Hepatocyte (in vitro differentiated cells): ENCODE data around the gene ENPP7. TPM values are rescaled to one million over a fixed set of nuclear protein-coding genes. Genes with fewer than 3 reads are reported as not detected.

Source experiments
- DNase-seq: peaks from one replicate; pipeline ENCODE4 v3.0.0-alpha.2; 2016; ENCODE audit warnings: low spot score
- H2AFZ ChIP-seq: fragments of 200-600 bp; sonication (generic); 2 replicates; pipeline ENCODE4 v1.6.0; 2016; ENCODE audit warnings: antibody characterized with exemption, mild to moderate bottlenecking
- H3K27ac ChIP-seq: fragments of 200-600 bp; sonication (generic); 2 replicates; pipeline ENCODE4 v1.5.1; 2016; ENCODE audit warnings: mild to moderate bottlenecking
- H3K27me3 ChIP-seq: fragments of 200-600 bp; sonication (generic); 2 replicates; pipeline ENCODE4 v1.6.1; 2016
- H3K36me3 ChIP-seq: fragments of 200-600 bp; sonication (generic); replicated peaks from 2 replicates; pipeline ENCODE4 v1.5.1; 2016; ENCODE audit warnings: low read depth; ENCODE audit not compliant: insufficient read depth
- H3K4me1 ChIP-seq: fragments of 200-600 bp; sonication (generic); 2 replicates; pipeline ENCODE4 v1.5.1; 2016; ENCODE audit warnings: mild to moderate bottlenecking, moderate library complexity; ENCODE audit not compliant: insufficient read depth
- H3K4me2 ChIP-seq: fragments of 200-600 bp; sonication (generic); 2 replicates; pipeline ENCODE4 v1.6.0; 2016
- H3K4me3 ChIP-seq: fragments of 200-600 bp; sonication (generic); 2 replicates; pipeline ENCODE4 v1.5.1; 2016; ENCODE audit warnings: mild to moderate bottlenecking
- H3K79me2 ChIP-seq: fragments of 200-600 bp; sonication (generic); 2 replicates; pipeline ENCODE4 v1.6.0; 2017; ENCODE audit warnings: mild to moderate bottlenecking
- H3K9me2 ChIP-seq: fragments of 200-600 bp; sonication (generic); replicated peaks from 2 replicates; pipeline ENCODE4 v1.6.0; 2017; ENCODE audit warnings: mild to moderate bottlenecking; ENCODE audit not compliant: insufficient read depth
- H3K9me3 ChIP-seq: fragments of 200-600 bp; sonication (generic); 2 replicates; pipeline ENCODE4 v1.5.1; 2016; ENCODE audit warnings: low read depth, mild to moderate bottlenecking
- H4K20me1 ChIP-seq: fragments of 200-600 bp; sonication (generic); 2 replicates; pipeline ENCODE4 v1.6.0; 2016; ENCODE audit warnings: mild to moderate bottlenecking; ENCODE audit not compliant: insufficient read depth, poor library complexity, severe bottlenecking
- EZH2 ChIP-seq: fragments of 200-600 bp; sonication (generic); IDR thresholded peaks from 2 replicates; pipeline ENCODE4 v1.6.1; 2016; ENCODE audit warnings: antibody characterized with exemption, mild to moderate bottlenecking, borderline replicate concordance
- EZH2phosphoT487 ChIP-seq: fragments of 200-600 bp; sonication (generic); IDR thresholded peaks from one replicate; pipeline ENCODE4 v1.6.1; 2018; ENCODE audit warnings: antibody characterized with exemption, mild to moderate bottlenecking, low read depth, moderate library complexity; ENCODE audit not compliant: unreplicated experiment, severe bottlenecking
- WGBS: methylation state at CpG from one replicate; pipeline ENCODE4 v1.1.6; 2016; ENCODE audit warnings: low lambda C conversion rate; ENCODE audit errors: missing lambda C conversion rate; 5-methylcytosine and 5-hydroxymethylcytosine counted together
- polyA plus RNA-seq: library from polyadenylated mRNA; unstranded; fragments of >200 nt; fragmentation: Nextera tagmentation; extraction: Ambion mirVana; gene quantifications from 2 replicates; pipeline ENCODE4 v1.2.1, GENCODE V29; 2016
- total RNA-seq: library from RNA; depleted of rRNA; stranded (reverse); fragments of >200 nt; gene quantifications from 2 replicates; pipeline ENCODE4 v1.2.3, GENCODE V29; 2014
- TF ChIP-seq, protein P1 (sequence below): fragments of 200-600 bp; sonication (generic); IDR thresholded peaks from 2 replicates; pipeline ENCODE4 v1.5.1; 2016; ENCODE audit warnings: antibody characterized with exemption, mild to moderate bottlenecking; ENCODE audit not compliant: poor library complexity

ENPP7 gene
- total and polyA plus RNA-seq, 2 experiments from 2014 or later, result 22.2 to 30.2 TPM

DNA sequence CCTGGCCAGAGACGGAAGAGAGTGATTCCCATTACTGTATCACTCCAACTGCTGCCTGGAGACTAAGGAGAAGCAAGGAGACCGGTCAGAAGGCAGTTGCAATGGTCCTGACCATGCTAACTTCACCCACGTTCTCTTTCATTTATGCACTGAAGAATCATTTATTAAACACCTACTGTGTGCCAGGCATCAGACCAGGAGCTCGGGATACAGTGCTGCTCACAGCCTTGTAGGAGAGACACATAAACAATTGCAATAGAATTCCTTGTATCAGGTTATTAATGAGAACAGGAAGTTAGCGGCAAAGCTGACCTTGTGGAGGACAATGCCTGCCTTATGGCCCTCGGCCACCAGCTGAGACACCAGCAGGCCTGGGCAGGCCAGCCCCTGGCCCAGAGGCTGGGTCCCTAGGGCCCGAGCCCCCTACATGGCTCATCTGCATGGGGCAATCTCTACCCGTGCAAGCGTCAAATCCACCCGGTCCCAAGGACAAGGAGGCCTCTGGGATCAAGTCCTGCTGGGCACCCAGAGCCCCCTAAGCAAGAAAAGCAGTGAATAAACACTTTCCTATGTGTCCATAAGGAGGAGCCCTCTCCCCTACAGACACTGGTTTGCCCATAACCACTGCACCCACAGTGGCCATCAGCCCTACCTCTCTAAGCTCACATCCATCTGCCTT, 8.6 kb upstream of the ENPP7 start:
- TF ChIP-seq EZH2 (no peak), EZH2phosphoT487 (no peak)
- TF ChIP-seq, protein P1, sequence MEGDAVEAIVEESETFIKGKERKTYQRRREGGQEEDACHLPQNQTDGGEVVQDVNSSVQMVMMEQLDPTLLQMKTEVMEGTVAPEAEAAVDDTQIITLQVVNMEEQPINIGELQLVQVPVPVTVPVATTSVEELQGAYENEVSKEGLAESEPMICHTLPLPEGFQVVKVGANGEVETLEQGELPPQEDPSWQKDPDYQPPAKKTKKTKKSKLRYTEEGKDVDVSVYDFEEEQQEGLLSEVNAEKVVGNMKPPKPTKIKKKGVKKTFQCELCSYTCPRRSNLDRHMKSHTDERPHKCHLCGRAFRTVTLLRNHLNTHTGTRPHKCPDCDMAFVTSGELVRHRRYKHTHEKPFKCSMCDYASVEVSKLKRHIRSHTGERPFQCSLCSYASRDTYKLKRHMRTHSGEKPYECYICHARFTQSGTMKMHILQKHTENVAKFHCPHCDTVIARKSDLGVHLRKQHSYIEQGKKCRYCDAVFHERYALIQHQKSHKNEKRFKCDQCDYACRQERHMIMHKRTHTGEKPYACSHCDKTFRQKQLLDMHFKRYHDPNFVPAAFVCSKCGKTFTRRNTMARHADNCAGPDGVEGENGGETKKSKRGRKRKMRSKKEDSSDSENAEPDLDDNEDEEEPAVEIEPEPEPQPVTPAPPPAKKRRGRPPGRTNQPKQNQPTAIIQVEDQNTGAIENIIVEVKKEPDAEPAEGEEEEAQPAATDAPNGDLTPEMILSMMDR, result peak; percentile 36
- H4K20me1 ChIP-seq, result no peaks in the 10 kb centered on the region
- no peaks in the 10 kb centered on the region for H3K79me2 ChIP-seq
- H2AFZ ChIP-seq, result no peak overlapping the region
- H3K27ac ChIP-seq, result no peak overlapping the region
- DNase-seq, result no peak
- H3K36me3 ChIP-seq, result no peaks in the 10 kb centered on the region
- no peak overlapping the region for H3K4me3 ChIP-seq
- no peaks in the 10 kb centered on the region for H3K9me3 ChIP-seq
- WGBS, result 58% methylated on average over 10 of the region's 10 CpGs
- peaks cover 4% of the 10 kb centered on the region for H3K4me1 ChIP-seq
- no peaks in the 10 kb centered on the region for H3K9me2 ChIP-seq
- H3K4me2 ChIP-seq, result no peak overlapping the region
- H3K27me3 ChIP-seq, result no peaks in the 10 kb centered on the region

DNA sequence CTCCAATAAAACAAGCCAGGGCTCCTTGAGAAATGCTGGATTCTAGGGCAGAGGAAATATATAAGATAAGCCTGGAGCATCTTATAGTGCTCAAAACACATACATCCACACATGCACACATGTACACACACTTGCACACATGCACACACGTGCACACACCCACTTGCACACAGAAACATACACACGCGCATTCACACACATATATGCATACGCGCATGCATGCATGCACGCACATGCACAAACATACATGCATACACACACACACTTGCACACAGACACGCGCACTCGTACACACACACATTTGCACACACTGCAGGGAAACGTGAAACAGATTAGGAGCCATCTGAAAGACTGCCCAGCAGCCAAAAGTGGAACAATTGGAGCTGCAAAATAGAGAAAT, 8.0 kb upstream of the ENPP7 start:
- Histone ChIP-seq H3K4me1 (peaks cover 4% of the 10 kb centered on the region), H4K20me1 (no peaks in the 10 kb centered on the region), H3K79me2 (no peaks in the 10 kb centered on the region), H3K36me3 (no peaks in the 10 kb centered on the region), H2AFZ (no peak overlapping the region), H3K9me3 (no peaks in the 10 kb centered on the region), H3K9me2 (no peaks in the 10 kb centered on the region), H3K27me3 (no peaks in the 10 kb centered on the region), H3K4me3 (no peak overlapping the region), H3K27ac (no peak overlapping the region), H3K4me2 (no peak overlapping the region)
- 82% methylated on average over 10 of the region's 10 CpGs for WGBS
- DNase-seq, result no peak
- no peak for TF ChIP-seq EZH2
- no peak for TF ChIP-seq EZH2phosphoT487
- TF ChIP-seq, protein P1, result no peak

DNA sequence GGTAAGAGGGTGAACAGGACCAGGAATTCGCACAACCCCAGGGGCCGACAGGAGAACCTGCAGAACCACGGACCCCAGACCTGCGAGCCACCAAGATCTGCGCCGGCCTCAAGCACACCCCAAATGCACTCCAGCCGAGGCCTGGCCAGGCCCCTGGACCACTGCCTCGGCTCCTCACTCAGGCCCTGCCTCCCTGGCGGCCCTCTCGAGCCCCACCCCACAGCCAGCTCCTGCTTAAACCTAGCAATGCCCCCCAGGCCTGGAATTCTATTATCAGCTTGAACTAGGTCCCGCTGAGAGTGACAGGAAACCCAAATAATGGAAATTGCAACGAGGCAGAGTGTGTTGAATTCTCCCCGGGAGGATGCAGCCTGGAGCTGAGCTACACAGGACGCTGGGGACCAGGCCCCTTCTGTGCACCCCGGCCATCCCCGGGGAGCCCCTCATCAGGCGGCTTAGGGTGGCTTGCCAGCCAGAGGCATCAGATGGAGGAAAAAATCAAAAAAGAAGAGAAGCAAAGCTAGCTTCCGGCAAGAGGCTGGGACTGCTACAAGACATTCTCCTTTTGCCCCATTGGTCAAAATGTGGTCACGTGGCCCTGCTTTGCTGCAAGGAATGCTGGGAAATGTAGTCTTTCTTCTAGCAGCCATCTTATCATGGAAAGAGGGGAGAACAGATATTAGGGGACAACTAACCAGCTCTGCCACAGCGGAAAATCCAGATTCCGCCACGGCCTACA, 2.4 kb upstream of the ENPP7 start:
- H3K4me1 ChIP-seq, result peaks cover 9% of the 10 kb centered on the region
- no peaks in the 10 kb centered on the region for H4K20me1 ChIP-seq
- no peak for TF ChIP-seq EZH2phosphoT487
- TF ChIP-seq, protein P1, result no peak
- TF ChIP-seq EZH2, result no peak
- no peaks in the 10 kb centered on the region for H3K36me3 ChIP-seq
- H3K4me3 ChIP-seq, result no peak overlapping the region
- H3K4me2 ChIP-seq, result peak overlapping the region; percentile 72
- no peaks in the 10 kb centered on the region for H3K9me3 ChIP-seq
- whole genome bisulfite sequencing, result 63% methylated on average over 22 of the region's 22 CpGs
- H3K9me2 ChIP-seq, result no peaks in the 10 kb centered on the region
- no peaks in the 10 kb centered on the region for H3K27me3 ChIP-seq
- no peaks in the 10 kb centered on the region for H3K79me2 ChIP-seq
- peak overlapping the region; percentile 79 for H2AFZ ChIP-seq
- H3K27ac ChIP-seq, result peak overlapping the region; percentile 7
- peak; percentile 92 for DNase-seq
